COLO668 (cell line): ENCODE data around the gene AKNAD1.
A peak's percentile ranks its signal among the peaks of the same experiment; 100 is the strongest.
"Not testable (repeated sequence)": the region's sequence is repeated elsewhere in the genome, so short reads cannot be mapped to it uniquely, and the experiment has no call there.

ENCODE experiments used
- DNase-seq: peaks from one replicate; lab custom pipeline; 2025; ENCODE audit not compliant: unreplicated experiment; lab: John Stamatoyannopoulos, UW

AKNAD1 gene, protein sequence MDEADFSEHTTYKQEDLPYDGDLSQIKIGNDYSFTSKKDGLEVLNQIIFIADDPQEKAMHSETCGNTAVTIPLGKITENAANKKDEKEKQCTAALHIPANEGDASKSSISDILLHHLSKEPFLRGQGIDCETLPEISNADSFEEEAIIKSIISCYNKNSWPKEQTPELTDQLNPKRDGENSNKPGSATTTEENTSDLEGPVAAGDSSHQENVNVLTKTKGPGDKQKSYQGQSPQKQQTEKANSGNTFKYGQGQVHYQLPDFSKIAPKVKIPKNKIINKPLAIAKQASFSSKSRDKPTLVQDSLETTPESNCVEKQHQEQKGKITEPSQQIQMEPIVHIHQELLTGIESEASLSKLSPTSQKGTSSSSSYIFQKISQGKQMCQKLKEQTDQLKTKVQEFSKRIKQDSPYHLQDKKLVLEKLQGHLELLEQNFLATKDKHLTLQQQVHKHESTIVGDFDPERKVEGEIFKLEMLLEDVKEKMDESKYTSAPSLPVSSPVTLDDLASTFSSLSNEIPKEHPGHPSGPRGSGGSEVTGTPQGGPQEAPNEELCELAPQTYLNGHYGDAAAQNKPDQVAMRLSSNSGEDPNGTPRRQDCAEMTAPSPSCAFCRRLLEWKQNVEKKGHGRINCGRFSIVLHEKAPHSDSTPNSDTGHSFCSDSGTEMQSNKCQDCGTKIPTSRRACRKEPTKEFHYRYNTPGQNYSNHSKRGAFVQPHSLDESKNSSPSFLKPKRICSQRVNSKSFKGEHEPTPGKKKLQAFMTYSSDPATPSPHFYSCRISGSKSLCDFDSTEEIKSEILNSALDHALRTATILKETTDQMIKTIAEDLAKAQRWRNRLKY

GRCh38 chr1:108856994-108857393, at the start of gene AKNAD1:
AKNAD1 (minus strand) TSS chr1:108857094; CDS start chr1:108852664, 4,430 bp downstream.
- no peak for DNase-seq

- DNase-seq, result no peak
Observed at GRCh38 chr1:108901106-108901505, 44.2 kb upstream of the AKNAD1 start.

DNA sequence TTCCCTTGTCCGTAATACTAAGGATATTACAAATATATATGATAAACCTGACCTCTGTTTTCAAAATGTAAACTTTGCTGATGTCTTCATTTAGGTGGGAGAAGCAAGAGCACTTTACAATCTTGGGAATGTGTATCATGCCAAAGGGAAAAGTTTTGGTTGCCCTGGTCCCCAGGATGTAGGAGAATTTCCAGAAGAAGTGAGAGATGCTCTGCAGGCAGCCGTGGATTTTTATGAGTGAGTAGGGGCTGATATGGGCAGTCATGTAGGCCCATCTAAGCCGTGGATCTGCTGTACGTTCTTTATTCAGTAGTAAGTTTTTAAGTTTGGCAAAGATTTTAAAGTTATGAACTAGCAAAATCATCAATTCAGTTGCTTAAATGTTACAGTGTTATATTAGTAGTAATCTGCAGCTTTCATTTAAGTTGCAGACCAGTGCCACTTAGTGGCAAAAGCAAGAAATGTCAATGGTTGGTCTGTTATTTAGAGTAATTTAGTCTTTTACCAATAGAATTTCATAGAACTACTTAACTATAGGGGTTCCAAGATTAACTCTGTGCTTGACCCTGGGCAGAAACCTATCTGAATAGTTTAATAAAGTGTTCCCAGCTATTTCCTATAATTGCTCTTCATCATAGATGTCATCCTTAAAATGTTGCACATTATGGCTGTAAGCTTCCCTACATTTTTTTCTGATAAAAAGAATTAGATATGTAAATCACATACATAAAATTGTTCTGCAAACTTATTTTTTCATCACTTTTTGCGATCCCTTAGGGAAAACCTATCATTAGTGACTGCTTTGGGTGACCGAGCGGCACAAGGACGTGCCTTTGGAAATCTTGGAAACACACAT, 41.2 kb upstream of the AKNAD1 start:
- peak; percentile 20 for DNase-seq

GRCh38 chr1:108896146-108897145, 39.6 kb upstream of the AKNAD1 start:
- DNase-seq, result no peak

- no peak for DNase-seq
Observed at GRCh38 chr1:108893141-108893530, 36.2 kb upstream of the AKNAD1 start.

DNA sequence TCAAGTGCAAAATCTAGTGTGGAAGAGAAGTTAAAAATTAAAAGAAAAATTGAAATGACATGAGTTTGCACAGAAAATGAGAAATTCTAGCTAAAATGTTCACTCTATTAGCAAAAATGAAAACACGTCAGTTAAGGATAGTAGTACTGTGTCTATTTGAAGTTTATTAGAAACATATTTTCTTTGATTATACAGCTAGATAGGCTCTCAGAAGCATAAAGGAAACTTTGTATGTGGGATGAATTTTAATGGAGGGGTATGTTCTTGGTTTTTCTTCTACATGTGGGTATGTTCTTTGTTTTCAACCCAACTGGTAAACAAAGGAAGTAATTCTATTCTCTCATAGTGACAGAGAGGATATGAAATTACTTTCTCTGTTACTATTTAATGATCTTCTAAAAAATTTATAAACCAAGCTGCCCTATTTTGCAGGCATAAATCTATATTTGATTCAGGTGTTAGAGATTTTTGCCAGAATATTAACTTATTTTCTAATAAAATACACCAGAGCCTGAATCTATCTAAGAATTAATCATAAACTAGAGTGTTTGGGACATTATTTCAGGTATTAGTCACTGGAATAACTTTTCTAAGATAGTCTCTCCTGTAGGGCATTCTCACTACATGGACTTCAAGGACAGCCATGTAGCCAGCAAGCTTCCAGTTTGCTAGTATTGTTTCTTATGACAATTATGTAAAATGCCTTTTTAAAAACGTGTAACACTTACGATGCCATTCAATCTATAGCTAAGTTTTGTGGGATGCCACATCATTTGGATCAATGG, 35.7 kb upstream of the AKNAD1 start:
- no peak for DNase-seq

DNA sequence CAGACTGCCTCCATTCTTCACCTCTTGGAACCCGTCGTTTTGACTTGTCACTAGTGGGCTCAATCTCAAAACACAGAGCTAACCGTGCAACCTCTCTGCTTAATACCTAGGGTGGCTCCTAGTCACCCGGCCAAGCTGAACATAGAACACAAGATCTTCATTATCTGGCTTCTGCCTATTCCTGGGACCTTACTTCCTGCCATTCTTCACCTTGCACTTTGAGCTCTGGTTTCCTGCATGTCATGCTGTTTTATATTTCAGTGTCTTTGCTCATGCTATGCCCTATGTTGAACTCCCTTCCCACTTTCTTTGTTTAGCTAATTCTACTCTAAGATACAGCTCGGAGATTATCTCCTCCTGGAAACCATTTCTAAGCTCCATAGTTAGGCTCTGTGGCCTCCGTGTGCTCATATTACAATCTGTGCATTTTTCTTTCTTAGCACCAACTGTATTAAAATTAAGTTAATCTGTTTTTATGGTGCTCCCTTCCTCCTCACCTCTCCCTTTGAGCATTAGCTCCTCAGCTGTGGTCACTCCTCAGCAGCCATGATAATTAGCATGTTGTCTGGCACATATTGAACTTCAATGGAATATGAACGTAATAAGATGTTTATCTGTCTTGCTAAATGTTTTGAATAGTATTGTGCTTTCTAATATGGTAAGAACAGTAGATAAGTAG, 33.0 kb upstream of the AKNAD1 start:
- no peak for DNase-seq

- not testable (repeated sequence) for DNase-seq
Observed at GRCh38 chr1:108889006-108889645, 32.2 kb upstream of the AKNAD1 start.

DNA sequence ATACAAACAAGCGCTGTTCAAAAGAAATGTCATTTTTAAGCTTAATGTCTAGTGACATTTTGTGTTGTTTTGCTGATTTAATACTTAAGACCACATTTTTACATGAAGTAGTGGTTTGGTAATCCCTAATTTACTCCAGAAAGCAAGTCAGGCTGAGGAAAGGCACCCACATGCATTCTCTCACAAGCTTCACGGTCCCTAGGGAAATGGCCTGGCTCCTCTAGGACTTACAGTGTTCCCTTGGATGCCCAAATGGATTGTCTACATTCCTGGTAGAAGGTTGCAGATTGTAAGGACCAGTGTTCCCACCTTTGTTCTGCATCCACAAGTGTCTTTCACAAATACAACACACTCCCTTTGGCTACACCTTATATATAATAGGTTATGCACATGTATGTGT, 29.4 kb upstream of the AKNAD1 start:
- no peak for DNase-seq

- no peak for DNase-seq
Observed at GRCh38 chr1:108884968-108885367, 28.1 kb upstream of the AKNAD1 start.

DNA sequence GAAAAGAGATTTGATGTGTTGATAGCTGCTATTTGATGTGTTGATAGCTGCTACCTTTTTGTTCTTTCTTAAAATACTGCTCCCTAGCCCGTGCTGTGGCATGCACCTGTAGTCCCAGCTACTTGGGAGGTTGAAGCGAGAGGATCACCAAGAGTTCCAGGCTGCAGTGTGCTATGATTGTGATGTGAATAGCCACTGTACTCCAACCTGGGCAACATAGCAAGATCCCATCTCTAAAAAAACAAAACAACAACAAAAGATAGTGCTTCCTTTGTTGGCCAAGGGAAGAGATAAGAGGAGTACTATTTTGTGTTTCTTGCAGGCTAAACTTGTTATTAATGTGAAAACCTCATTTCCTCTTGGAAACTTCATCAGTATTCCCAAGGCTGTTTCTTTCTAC, 25.9 kb upstream of the AKNAD1 start:
- no peak for DNase-seq

GRCh38 chr1:108881369-108881768, 24.5 kb upstream of the AKNAD1 start:
- DNase-seq, result no peak

GRCh38 chr1:108880850-108881249, 24.0 kb upstream of the AKNAD1 start:
- no peak for DNase-seq

DNA sequence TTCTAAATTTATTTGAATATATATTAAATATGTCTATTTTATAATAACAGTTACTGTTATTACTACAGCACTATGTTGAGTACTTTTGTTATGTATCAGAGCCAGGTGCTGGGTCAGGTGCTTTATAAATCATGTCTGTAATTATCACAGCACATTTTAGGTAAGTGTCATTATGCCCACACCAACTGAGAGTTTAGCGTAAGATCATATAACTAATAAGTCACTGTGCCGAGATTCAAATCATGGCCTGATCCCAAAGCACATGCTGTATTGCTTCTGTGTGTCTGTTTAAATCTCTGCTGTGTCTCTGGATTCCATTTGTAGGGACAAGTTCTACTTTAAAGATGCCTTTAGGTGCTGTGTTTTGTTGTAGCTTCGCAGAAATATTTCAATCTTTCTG, 21.8 kb upstream of the AKNAD1 start:
- DNase-seq, result no peak

DNA sequence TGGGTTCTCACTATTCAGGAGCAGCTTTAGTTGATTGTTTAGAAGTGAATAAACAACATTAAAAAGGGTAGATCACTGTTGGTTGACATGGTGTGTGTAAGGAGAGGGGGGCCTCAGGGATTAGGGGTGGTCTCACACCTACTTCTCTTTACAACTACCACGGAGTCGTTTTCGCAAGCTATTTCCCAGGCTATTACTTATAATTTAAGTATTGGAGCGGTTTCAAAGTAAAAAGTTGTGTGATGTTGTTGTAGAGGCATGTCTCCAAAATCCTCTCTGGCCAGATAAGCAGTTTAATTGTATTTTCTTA, 21.2 kb upstream of the AKNAD1 start:
- DNase-seq, result no peak

DNA sequence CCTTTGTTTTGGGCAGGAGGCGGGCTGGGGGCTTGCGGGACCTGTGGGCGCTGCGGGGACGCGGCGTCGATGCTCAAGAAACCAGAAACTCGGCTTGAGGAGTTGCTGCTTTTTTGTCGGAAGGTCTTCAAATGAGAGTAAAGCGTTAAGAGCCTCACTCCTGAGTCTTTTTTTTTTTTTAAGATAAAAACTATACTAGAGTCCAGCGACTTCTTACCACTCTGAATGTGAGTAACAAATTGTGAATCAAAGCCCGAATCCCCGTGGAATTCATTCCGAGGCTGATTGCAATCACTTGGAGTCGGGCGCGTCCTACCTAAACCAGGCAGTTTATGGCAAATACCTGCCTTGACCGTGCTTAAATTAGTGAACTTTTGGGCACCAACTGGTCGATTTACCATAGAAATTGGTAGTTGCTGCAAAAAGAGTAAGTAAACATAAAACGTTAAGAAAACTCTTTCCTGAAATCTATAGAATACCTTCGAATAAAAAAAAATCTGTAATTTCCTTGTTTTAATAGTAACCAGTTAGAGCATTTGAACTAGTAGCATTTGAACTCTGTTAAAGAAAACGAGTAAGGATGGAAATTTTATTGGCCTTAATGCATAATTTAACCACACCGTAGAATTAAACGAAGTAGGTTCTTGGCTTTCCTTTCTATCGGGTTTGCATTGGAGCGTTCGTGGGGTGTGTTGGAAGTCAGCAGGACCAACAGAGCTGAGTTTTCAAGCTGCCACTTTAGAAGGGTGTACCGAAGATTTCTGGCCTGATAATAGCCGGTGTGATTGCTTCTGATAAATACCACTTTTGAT, 20.7 kb upstream of the AKNAD1 start:
- DNase-seq, result peak; percentile 40

- no peak for DNase-seq
Observed at GRCh38 chr1:108871050-108871724, 14.3 kb upstream of the AKNAD1 start.
